ENCODE results near the gene SH2D4B.

The SH2D4B gene

GRCh38 chr10:80552151-80552646, 14.5 kb downstream of the SH2D4B start:
- no peak for DNase-seq (ENCODE audit: low read depth)
- no peak overlapping the region for H3K4me3 ChIP-seq (ENCODE audit: low read length)
- TF ChIP-seq, protein P1, sequence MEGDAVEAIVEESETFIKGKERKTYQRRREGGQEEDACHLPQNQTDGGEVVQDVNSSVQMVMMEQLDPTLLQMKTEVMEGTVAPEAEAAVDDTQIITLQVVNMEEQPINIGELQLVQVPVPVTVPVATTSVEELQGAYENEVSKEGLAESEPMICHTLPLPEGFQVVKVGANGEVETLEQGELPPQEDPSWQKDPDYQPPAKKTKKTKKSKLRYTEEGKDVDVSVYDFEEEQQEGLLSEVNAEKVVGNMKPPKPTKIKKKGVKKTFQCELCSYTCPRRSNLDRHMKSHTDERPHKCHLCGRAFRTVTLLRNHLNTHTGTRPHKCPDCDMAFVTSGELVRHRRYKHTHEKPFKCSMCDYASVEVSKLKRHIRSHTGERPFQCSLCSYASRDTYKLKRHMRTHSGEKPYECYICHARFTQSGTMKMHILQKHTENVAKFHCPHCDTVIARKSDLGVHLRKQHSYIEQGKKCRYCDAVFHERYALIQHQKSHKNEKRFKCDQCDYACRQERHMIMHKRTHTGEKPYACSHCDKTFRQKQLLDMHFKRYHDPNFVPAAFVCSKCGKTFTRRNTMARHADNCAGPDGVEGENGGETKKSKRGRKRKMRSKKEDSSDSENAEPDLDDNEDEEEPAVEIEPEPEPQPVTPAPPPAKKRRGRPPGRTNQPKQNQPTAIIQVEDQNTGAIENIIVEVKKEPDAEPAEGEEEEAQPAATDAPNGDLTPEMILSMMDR (conservative IDR thresholded peaks at IDR 0.05; ENCODE audit: low read depth, low read length), result no peak

- no peak for DNase-seq (ENCODE audit: low read depth)
- TF ChIP-seq, protein P1 (conservative IDR thresholded peaks at IDR 0.05; ENCODE audit: low read depth, low read length), result no peak
- H3K4me3 ChIP-seq (ENCODE audit: low read length), result no peak overlapping the region
Measured at GRCh38 chr10:80553436-80553835, 15.7 kb downstream of the SH2D4B start.

DNA sequence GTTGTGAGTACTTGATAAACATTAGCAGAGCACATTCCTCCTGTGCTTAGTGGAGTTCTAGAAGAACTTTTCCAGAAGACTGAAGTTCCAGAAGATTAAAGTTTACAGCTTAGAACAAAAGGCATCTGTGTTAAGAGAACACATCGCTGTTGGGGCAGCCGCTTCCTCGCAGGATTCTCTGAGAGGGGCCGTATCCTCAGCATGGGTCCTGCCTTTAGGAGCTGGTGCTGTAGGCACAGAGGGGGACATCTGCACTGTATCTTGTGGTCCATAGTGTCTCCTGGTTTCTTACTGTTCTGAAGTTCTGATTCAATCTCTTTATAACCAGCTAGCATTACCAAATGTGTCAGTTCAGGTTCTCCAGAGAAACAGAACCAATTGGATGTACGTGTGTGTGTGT, 16.3 kb downstream of the SH2D4B start:
- no peak overlapping the region for H3K4me3 ChIP-seq (ENCODE audit: low read length)
- DNase-seq (ENCODE audit: low read depth), result no peak
- TF ChIP-seq, protein P1 (conservative IDR thresholded peaks at IDR 0.05; ENCODE audit: low read depth, low read length), result no peak

- H3K4me3 ChIP-seq (ENCODE audit: low read length), result no peak overlapping the region
- TF ChIP-seq, protein P1 (conservative IDR thresholded peaks at IDR 0.05; ENCODE audit: low read depth, low read length), result no peak
- no peak for DNase-seq (ENCODE audit: low read depth)
Measured at GRCh38 chr10:80555415-80555814, 17.7 kb downstream of the SH2D4B start.

GRCh38 chr10:80561950-80562349, 24.2 kb downstream of the SH2D4B start:
- TF ChIP-seq, protein P1 (conservative IDR thresholded peaks at IDR 0.05; ENCODE audit: low read depth, low read length), result no peak

GRCh38 chr10:80567292-80567691, 29.6 kb downstream of the SH2D4B start:
- no peak overlapping the region for H3K4me3 ChIP-seq (ENCODE audit: low read length)
- DNase-seq (ENCODE audit: low read depth), result no peak
- TF ChIP-seq, protein P1 (conservative IDR thresholded peaks at IDR 0.05; ENCODE audit: low read depth, low read length), result no peak

More at GRCh38 chr10:80561950-80562349, 24.2 kb downstream of the SH2D4B start:
- no peak overlapping the region for H3K4me3 ChIP-seq (ENCODE audit: low read length)
- no peak for DNase-seq (ENCODE audit: low read depth)

GRCh38 chr10:80569131-80569895, 31.6 kb downstream of the SH2D4B start:
- TF ChIP-seq, protein P1 (conservative IDR thresholded peaks at IDR 0.05; ENCODE audit: low read depth, low read length), result no peak
- DNase-seq (ENCODE audit: low read depth), result no peak
- H3K4me3 ChIP-seq (ENCODE audit: low read length), result no peak overlapping the region
